Measurements from ENCODE around the gene EPB41L2.

EPB41L2 gene

DNA sequence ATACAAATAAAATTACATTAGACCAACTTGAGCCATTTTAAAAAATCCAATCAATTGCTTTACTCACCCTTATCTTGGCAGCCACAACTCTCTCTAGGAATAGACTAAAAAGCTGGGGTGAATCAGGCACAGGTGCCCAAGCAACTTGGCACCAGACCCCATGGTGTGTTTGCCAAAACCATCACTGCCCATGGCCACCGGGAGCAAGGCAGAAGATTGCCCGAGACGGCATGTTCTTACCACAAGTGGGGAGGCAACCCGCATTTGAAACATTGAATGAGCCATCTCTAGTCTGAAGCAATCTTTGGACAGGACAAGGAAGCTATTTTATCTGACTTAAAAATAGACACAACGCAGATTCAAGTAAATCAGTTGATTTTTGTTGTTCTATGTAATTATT lies 166.8 kb downstream of the EPB41L2 start:
- DNase-seq = no peak

GRCh38 chr6:130895516-130895915 lies 167.5 kb downstream of the EPB41L2 start:
- no peak for DNase-seq

GRCh38 chr6:130893766-130894165 lies 169.3 kb downstream of the EPB41L2 start:
- no peak for DNase-seq

DNA sequence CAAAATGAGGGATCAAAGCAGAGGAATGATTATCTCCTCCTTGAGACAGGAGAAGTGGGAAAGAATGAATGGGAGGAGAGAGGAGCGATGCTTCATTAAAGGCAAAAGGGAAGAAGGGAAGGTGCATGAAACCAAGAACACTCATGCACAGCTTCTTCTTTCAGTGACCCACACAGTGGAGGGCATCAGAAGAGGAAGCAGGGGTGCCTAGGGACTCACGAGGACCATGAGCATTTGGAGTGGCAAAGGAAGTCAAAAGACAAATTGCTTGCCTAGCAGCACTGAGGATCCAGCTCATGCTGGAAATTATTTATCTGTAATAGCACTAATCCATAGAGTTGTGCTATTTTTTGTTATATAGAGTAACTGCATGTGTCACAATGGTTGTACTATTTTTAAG lies 169.8 kb downstream of the EPB41L2 start:
- no peak for DNase-seq

DNA sequence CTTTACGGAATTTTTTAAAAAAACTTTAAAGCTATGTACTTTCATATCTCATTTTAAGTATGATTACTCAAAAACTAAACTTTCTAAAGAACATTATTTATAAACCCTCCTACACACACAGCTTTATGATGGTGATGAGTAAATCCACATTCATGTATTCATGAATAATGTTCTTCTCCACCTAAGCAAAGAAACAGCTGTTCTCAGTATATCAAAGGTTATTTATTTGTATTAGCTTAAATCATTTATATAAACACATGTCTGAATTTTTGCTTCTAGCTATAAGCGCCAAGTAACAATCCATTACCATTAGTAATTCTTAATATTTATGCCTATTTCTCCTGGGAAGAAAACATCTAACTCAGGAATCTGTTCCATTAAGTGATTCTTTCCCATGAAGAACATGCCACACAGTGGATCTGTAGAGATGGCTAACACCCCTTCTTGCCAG lies 172.5 kb downstream of the EPB41L2 start:
- no peak for DNase-seq

DNA sequence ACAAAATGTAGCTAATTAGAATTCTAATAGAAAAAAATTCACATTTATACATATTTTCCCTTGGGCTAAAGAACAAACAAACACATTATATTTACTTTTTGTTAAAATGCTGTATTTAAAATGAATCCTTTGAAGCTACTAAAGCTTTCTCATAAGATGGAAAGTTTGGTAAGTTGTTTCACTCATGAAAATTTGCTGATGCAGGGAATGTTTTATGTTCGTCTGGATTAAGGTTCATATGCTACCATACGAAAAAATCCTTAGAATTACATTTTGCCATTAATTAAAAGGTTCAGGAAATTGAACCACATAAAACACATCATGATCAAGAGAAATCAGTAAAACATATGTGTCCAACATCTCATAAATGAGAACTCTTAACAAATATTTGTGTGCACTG lies 173.6 kb downstream of the EPB41L2 start:
- no peak for DNase-seq

GRCh38 chr6:130888246-130888645 lies 174.8 kb downstream of the EPB41L2 start:
- DNase-seq = no peak

DNA sequence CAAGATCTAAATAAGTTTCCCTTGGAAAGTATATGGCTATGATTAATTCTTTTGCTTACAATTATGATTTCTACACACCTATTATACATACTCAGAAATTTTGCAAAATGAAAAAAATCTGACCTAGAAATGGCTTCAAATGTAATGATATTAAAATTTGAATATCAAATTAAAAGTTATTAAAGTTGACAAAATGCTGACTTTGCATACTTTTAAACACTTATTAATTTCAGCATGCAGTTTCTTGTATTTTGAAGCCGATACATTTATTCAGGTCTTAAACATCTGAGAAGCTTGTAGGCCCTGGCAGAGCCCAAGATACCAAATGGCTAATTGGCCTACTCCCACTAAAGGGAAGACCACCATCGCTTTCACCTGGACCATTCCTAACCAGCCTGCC lies 176.1 kb downstream of the EPB41L2 start:
- DNase-seq = no peak

DNA sequence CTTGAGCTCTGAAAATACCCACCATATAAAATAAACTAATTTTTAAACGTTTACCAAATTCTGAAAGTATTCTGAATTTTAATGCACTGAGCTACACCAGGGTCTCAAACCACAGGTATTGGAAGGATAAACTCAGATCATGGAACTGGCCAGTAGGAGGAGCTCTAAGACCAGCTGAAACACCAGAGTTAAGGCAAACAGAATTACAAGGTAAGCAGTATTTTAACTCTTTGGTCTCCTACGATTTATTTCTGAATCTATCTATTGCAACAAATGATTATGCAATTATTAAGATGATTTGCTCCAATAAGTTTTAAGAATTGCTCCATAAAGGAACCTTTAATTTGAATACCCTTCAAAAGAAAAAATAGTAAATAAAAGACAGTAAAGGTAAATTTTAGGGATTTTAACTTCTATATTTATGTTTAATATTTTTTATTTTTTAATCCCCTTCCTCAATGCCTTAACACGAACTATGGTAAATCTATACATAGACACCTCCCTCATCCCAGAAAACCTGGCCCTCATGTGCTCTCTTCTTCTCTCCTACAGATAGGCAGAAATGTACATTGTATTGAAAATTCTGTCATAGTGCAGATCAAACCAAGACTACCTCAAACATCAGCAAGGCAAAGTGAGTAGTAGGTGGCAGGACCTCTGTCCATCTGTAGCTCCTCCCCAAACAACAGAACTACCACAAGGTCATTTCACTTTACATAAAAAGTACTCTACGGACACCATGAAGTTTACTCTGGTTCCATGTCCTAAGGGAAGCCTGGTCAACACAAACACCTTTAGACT lies 177.5 kb downstream of the EPB41L2 start:
- peak; percentile 13 to 82 (median 66) for DNase-seq

- no peak for DNase-seq
These were observed 180.7 kb downstream of the EPB41L2 start for GRCh38 chr6:130882370-130882769.

DNA sequence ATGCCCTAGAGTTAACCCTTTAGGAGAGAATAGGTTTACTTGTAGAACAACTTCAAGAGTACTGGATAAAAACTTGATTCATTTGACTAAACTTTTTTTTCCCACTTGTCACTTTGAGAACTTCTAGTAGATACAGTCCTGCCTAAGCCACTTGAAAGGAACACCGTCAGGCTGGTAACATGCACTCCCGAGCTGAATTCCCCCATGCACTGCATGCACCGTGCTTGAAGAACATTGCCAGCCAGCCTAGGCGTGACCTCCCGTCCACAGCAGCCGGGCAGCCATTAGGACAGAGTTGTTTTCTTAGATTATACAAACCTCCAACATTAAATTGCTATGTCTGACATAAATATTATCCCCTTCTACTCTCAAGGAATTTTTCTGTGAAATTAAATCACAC lies 183.2 kb downstream of the EPB41L2 start:
- no peak for DNase-seq

DNA sequence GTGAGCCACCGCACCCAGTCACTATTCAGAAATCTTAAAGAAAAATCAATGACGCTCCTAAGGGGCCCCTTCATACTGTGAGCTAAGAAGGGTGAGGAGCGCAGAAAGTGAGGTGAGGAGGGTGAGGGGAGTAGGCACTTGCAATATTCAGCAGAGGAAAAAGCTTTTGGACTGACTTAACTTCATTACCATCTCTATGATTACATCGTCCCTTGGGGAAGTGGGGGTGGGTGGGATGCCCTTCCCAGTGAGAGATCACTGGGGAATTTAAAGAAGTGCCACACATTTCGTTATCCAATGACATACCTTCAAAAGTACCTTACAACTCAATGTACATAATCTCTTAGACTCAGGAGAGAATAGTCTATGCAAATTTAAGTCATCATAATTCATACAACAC lies 189.3 kb downstream of the EPB41L2 start:
- DNase-seq = no peak

DNA sequence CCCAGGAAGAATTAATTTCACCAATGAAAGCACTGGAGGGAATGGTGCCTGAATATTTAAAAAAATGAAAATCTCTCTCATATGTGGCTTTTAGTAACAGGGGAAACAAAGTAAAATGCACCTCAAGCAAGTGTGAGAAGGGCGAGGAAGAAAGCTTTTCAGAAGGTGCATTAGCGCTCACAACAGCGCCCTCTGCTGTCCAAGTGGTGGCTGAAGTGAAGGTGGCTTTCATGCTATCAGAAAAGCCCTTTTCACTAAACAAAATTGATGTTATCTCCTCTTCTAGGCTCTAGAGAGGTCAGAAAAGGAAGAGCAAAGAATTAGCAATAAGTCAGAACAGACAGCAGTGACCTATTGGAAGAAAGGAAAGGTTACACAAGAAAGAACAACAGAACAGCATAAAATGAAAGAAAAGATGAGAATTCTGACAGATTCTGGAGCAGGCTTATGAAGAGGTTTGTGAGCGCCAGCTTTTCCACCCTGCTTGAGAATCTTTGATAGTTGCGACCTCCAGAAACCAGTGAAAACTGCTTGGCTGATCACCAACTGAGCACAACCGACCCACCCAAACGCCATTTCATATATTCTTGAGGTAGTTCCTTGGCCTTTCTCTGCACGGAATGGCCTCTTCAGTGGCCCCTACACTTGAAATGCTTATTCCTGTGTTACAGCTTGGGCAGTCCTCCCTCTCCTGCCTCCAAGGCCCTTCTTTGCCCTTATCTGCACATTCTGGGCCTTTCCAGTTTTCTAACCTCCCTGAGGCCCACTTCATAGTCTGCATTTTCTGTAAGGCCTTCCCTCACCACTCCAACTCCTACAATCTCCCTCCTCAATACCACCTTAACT lies 190.6 kb downstream of the EPB41L2 start:
- peak; percentile 24 to 62 (median 45) for DNase-seq

DNA sequence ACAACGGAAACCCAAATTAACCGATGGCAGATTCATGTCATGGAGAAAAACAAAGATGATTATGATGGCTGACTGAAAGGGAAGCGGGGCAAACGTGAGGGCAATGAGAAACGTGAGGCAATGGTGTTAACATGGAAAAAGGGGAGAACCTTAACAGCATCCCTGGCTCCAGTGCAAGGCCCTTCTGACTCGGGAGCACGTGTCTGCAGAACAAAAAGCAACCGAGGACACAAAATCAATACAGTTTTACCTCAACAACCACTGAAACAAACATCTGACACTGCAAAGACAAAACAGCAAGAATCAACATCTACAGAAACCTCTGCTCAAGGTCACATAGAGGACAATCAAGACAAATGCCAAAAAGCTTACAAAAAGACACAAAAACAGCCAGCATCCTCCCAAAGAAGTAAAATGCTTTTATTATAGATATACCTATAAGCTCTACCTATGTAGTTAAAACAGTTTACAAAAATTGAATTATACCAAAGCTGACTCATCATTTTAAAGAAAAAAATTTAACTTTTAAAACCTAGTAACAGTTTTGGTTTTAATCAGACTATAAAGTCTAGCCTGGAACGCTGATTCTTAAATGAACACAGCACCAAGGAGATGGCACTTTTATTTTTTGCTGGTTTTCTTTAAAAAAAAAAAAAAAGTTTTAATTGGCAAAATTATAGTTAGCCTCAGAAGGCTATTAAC lies 192.7 kb downstream of the EPB41L2 start:
- DNase-seq = no peak

DNA sequence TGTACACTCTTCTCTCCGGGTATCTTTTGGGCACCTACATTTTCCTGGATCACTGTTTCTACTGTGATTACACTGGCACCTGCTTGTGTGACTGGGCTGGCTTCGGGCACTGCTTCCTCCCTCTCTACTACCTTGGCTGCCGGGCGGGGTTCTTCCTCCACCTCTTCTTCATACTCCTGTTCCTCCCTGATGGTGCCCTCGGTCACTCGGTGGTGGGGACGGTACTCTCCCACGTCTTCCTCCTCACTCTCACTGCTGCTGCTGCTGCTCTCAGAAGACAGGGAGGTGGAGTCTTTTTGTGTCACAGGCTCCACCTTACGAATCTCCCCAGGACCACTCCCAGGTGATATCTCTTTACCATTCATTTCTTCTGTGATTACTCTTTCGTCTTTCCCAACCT lies 193.4 kb downstream of the EPB41L2 start:
- no peak for DNase-seq

GRCh38 chr6:130865793-130866192 lies 197.3 kb downstream of the EPB41L2 start:
- DNase-seq = no peak

DNA sequence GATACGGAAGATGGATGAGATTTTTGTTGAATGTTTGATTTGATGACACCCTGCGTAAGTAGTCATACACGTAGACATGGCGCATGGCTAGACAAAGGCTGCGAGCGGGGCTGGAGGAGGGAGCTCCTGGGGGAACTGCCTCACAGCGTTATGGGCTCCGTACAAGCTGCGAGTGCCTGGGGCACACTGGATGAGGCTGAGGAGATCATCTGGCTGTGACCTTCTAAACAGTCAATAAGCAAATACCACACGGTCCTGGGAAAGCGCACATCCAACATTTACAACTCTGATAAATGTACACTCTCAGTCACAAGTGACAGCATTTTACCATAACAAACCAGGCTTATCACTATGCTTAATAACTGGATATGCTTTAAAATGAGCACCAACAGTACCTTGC lies 198.7 kb downstream of the EPB41L2 start:
- no peak for DNase-seq

DNA sequence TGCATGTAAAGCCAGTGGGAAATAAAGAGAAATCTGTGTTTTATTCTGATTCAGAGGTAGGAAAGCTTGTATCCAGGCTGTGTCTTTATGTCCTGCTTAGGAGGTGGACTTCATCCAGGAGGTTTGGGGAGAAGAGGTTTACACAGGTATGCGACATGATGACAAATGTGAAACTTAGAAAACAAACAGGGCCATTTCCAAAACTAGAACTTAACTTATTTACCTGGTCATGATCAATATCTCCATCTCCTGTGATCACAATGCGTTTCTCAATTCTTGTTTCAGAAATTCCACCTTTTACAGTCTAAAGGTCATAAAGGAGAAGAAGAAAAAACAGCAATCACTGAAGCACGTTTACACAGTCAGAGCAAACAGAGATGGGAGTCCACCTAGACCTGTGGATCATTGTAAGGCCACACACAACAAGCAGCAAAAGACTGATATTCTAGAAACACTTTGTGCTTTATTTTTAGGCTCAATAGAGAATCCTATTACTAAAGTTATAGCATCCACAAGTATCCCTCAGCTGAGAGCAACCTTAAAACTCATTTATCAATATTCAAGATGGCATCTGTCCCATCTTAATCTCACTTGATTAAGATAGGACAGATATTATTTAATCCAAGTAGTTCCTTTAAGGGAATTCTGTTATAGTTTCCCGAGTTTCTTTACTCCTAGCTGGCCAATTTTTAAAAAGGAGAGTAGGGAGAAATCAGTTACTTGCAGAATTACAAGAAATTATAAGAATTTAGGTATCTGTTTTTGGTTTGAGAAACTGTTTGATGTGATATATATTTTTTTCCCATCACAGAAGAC lies 199.4 kb downstream of the EPB41L2 start:
- no peak for DNase-seq

DNA sequence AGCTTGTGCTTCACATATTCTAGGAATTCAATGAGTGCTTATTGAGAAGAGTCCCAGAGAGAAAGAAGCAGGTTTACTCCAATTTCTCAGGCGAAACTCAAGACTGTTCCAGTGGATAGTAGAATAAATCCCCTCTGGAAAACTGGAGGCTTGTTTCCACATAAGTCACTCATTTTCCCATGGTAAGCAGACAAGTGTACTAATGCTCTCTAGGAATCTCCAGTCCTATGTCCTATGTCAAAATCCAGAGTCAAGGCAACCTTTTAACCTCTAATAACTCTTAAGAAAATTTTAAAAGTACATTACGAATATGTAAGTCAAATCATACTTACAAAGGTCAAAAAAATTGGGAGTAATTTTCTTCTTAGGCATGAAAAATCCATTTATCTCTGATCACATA lies 200.7 kb downstream of the EPB41L2 start:
- DNase-seq = no peak

- DNase-seq = no peak
These were observed 203.7 kb downstream of the EPB41L2 start for GRCh38 chr6:130859161-130859867.

GRCh38 chr6:130858498-130859160 lies 204.4 kb downstream of the EPB41L2 start:
- DNase-seq = no peak
